ENCODE results near the gene HIRA.
"Not testable (repeated sequence)": the region's sequence is repeated elsewhere in the genome, so short reads cannot be mapped to it uniquely, and the experiment has no call there.

The HIRA gene

DNA sequence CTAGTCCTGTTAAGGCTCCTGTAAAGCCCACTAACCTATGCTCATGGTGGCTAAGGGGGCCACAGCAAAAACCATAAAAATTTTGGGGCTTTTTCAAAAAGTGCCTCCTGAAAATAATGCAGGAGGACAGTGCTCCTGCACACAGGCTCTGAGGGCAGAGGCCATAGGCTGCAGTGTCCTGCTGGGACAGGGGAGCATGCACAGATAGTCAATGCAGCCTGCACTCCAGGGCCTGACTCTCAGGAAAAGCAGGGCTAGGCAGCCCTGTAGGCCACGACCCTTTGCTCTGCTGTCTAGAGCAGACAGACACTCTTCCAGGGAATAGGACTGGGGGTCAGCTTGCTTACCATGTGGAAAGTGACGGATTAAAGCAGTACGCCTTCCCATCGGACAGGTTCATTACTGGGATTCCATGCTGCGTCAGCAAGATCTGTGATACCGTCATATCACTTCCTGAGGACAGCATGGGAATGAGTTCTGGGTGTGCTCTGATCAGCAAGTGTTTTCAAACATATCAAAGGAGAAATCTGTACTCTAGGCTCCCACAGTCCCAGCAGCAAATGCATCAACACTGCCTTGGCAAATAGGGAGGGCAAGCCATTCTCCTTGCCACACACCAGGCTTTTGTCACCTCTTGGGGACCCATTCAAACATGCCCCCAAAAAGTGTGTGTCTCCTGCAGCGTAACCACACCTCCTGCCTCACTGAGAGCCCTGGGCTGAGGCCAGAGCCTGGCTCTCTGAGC, 75.9 kb downstream of the HIRA start:
- DNase-seq: no peak

DNA sequence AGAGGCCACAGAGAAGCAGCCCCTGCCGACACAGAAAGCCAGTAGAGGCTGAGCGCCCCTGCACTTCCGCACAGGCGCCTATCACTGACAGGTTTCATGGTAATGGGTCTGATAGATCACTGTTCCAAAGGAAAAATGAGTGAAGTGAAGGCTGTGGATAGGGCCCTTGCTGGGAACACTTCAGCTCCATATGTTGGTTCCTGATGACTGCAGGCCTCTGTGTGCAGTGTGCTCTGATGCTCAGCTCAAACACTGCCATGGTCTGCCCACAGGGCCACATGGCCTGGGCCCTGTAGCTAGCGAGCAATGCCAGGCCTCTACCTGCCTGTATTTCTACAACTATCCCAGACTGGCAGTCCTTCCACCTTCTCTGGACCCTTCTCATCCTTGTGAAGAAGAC, 77.3 kb downstream of the HIRA start:
- no peak for DNase-seq

DNA sequence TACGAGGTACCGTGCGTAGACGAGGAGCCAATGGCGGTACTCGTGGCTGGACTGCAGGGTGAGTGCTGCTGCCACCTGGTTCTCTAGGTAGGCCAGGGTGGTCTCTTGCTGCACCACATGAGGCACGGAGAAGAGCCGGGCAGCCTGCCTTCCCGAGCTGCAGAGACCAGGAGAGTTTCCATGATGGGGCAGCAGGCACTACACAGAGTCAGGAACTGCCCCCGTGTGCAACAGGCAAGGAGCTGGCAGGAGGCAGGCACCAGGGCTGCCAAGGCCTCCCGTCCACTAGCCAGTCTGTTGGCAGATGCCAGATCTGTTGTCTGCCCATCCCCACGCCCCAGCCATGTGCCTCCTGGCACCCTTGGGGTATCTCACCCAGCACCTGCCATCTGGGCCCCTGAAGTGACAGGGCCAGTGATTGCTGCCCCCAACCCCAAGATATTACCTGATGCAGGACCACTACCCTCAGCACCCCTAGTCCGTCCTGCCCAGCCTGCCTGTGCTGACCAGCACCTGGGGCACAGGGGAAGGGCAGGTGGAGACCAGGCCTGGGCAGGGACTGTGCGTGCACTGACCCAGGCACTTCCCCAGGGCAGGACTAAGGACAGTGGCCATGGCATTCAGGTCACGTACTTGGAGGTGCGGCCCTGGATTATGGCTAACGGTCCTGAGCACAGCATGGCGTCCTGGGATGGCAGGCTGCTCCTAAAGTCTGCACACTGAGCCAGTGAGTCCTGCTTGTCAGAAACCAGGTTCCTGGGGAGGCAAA, 78.0 kb downstream of the HIRA start:
- no peak for DNase-seq

DNA sequence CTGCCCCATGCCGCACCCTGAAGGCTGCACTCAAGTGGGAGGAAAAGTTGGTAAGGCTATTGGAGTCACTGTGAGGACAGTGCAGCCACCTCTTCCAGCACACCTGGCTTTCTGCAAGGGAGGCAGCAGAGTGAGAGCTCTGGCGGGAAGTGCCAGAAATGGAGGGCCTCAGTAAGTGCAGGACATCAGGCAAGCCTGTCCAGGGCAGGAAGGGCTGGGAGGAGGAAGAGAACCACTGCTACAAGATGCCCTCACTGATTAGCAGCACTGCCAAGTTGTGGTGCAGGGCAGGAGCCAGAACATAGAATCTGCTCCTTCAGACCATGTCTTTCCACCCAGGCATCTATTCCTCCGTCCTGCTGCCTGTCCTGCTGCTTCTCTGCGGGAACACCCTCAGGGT, 78.8 kb downstream of the HIRA start:
- DNase-seq: no peak

DNA sequence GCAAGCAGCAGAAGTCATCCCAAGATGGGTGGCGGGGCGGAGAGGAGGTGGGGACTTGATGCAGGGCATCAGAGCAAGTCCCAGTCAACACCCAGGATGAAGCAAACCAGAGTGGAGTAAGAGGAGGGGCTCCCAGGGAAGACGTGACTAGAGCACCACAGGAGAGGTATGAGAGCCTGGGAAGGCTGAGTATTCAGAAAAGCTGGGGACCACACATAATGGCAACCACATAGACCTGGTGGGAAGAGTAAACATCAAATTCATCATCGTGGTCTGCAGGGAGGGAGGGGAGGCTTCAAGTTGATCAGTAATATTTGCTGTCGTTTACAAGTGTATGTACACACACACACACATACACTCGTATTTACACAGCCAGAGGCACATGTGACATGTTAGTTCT, 79.3 kb downstream of the HIRA start:
- no peak for DNase-seq

DNA sequence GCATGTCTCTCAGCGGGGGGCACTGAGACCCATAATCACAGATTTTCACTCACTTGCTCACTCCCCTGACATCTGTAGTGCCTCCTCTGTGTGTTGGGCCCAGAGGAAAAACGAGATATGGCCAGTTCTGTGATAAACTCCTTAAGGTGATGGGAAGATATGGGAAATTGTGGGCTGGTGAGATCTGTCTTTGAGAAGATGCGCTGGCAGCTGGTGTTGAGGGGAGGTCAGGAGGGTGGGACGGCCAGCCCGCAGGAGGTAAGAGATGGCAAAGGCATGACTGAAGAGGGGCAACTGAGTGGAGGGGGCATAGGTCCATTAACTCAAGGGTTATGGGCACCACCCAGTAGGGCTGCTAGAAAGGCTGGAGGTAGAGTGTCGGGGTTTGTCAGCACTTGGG, 79.9 kb downstream of the HIRA start:
- no peak for DNase-seq

DNA sequence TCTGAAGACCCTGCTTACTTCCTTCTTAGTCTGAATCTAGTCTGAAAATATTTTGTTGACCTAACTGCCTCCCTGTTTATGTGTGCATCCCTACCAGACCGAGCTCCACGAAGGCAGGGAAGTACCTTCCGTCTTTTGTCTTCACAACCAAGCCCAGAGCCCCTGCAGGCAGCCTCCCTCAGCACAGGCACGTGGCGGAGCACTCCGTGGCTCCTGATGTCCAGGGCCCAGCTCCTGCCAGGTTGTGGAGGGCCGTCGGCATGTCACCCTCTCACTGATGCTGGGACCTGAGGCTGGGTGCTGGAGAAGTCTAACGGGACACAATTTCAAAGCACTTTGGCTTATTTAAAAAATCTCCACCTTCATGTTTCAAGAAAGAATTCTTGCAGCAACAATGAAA, 80.6 kb downstream of the HIRA start:
- DNase-seq: no peak

DNA sequence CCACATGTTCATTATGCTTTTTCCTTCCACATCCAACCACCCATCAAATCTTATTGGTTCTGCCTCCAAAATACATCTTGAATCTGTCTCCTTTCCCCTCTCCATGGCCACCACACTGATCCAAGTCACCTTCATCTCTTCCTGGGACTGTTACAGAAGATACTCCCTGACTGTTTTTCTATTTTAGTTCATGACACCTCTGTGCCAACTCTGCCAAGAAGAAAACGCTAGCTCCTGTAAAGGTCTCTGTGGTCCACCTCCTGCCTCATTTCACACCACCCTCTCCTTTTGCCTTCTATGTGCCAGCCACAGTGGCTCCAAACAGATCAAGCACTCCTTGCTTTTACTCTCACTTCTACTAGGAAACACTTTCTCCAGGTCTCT, 81.1 kb downstream of the HIRA start:
- DNase-seq: no peak

DNA sequence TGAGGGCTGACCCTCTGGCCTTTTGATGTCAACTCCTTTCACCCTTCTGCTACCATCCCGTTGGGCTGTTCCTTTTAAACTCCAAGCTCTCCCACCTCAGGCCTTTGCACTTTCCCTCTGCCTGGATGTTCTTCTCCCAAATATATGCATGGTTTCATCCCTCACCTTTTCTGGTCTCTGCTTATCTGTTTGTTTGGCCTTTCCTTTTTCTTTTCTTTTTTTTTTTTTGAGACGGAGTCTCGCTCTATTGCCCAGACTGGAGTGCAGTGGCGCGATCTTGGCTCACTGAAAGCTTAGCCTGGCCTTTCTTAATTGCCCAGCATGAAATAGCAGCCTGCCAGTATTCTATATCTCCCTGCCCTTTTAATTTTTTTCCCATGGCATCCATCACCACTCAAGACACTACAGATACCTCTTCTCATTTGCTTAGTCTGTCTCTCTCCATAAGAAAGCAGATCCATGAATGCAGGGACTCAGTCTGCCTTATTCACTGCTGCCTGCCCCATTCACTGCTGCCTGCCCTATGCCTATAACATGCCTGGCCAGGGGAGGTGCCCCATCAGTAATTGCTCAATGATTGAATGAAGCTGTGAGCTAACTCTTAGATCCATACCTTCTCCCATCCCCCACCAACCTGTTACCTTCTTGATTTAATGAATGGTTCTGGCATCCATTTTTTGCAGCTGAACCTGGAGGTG, 81.6 kb downstream of the HIRA start:
- DNase-seq: no peak

DNA sequence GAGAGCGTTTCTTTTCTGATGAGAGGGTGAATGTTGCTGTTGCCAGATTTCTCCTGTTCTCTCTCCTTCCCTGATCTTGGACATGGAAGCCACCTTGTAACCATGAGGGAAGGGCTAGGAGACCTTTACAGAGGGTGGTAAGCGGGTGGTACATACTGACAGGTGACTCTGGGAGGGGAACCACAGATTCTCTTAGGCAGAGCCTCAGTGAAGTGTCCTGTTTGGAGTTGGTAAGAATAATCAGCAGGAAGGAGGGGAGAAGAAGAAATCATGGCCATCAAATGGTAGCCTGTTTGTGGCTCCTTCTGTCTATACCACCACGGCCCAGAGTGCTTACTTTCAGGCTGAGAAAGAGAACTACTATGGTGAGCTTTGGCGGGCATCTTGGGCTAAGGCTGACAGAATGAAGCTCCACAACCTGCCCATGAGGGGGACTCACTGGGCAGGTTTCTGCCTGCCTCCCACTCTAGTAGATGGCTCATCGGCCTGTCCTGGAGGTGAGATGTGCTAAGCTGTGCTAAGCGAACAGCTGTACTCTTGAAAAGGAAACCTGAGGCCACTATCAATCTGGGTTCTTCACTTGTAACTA, 84.8 kb downstream of the HIRA start:
- DNase-seq: no peak

DNA sequence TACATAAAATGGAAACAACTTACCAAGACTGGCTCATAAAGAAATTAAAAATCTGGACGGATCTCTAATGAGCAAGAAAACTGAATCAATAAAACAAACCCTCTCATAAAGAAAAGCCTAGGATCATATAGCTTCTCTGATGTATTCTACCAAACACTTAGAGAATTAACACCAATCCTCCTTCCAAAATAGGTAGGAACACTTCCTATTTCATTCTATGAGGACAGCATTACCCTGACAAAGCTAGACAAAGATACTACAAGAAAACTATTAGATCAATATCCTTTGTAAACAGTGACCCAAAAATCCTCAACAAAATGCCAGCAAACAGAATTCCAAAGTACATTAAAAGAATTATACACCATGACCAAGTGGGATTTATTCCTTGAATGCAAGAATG, 87.1 kb downstream of the HIRA start:
- no peak for DNase-seq

DNA sequence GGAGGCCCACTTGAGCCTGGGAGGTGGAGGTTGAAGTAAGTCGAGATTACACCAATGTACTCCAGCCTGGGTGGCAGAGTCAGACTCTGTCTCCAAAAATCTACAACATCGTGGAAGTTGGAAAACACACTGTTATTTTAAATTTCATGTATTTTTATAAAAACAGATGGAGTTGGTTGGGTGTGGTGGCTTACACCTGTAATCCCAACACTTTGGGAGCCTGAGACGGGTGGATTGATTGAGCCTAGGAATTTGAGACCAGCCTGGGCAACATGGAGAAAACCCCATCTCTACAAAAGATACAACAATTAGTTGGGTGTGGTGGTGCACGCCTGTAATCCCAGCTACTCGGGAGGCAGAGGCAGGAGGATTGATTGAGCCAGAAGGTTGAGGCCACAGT, 88.1 kb downstream of the HIRA start:
- DNase-seq: no peak

DNA sequence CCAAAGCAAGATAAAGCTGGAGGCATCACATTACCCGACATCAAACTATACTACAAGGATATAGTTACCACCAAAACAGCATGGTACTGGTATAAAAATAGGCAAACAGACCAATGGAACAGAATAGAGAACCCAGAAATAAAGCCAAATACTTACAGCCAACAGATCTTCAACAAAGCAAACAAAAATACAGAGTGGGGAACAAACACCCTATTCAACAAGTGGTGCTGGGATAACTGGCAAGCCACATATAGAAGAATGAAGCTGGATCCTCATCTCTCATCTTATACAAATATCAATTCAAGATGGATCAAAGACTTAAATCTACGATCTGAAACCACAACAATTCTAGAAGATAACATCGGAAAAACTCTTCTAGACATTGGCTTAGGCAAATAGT, 90.0 kb downstream of the HIRA start:
- no peak for DNase-seq

DNA sequence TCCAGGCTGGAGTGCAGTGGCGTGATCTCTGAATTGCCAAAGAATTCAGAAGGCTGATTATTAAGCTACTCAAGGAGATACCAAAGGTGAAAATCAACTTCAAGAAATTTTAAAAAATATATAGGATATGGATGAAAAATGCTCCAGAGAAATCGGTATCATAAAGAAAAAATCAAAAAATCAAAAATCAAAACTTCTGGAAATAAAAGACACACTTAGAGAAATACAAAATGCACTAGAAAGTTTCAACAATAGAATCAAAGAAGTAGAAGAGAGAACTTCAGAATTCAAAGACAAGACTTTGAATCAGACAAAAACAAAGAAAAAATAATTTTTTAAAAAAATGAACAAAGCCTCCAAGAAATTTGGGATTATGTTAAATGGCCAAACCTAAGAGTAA, 94.4 kb downstream of the HIRA start:
- no peak for DNase-seq

DNA sequence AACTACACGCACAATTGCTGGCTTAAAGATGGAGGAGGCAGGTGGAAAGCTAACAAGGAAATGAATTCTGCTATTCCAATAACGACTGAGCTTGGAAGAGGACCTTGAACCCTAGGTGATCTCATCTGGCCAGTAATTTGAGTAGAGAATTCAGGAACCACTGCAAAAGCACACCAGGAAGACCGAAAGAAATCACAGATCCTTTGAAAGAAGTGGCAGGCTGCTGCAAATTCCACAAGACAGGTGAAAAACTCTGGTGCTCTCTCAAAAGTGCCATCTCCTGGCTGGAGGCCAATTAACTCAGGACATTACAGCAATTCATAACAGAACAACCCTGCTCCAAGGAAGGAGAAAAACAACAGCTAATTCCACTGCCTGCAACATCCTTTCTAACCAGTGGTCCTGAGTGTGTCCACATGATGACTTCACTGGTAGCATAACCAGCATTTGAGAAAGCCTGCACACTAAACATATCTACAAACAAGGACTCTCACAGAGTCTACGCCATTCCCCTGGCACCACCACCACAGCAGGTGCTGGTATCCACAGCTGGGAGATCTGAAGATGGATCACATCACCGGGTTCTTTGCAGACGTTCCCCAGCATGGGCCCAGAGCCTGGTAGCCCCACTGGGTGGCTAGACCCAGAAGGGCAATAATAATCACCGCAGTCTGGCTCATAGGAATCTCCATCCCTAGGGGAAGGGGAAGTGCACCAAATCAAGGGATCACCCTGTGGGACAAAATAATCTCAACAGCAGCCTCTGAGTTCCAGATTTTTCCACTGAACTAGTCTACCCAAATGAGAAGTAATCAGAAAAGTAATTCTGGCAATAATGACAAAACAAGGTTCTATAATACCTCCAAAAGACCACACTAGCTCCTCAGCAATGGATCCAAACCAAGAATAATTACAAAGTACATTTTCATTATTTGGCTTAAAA, 95.1 kb downstream of the HIRA start:
- no peak for DNase-seq

DNA sequence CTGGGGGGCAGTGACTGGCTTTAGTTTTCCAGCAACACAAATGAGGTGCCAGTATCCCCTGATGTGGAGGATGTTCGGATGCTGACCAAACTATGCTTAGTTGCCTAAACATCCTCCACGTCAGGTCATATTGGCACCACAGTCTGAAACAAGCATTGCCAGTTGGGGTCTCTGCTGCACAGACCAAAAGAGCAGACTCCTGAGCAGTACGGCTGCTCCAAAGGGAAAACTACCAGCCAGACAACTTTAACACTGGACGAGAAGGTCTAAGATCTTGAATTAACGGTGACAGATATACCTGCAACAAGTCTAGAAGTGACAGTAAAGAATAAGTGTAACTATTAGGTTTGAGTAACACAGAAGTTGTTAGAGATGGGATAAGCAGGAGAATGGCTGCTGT, 99.6 kb downstream of the HIRA start:
- no peak for DNase-seq

DNA sequence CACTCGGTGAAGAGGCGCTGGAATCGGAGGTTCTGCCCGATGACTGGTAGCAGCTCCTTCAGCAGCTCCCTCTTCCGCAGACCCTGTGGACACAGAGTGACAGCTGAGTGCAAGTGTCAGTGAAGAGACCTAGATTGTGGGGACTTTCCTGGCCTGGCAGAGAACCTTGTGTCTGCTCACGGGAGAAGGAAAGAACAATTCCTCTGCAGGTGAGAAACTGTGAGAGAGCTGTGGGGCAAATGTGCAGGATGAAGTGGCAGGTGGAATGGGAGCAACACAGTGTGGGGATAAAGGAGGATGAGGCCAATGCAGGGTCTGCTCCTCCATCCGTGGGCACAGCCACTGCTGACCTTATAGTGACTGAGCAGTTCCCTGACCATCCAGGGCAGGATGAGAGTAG, 100.1 kb downstream of the HIRA start:
- no peak for DNase-seq

DNA sequence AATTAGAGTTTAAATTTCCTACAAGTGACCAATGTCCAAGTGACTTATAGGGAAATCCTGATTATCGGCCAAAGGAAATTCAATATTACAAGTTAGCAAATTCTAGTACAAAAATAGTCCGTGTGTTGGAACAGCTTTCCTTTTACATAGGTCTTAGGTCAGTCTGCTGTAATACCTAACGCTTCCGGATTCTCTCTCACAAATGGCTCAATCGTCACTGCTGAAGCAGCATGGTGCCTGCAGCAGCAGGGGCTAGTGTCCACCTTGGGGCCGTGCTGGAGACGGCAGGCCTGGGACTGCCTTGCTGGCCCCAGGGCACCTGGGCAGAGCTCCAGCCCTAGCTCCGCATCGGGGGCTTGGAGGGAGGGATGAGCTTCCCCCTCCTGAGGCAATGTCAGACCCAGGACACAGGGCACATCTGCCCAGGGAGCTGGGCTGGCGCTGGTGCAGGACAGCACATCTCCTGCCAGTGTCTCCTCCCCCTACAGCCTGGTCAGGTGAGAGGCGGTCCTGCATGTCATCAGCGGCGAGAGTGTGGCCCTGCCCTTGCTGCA, 100.6 kb downstream of the HIRA start:
- no peak for DNase-seq

DNA sequence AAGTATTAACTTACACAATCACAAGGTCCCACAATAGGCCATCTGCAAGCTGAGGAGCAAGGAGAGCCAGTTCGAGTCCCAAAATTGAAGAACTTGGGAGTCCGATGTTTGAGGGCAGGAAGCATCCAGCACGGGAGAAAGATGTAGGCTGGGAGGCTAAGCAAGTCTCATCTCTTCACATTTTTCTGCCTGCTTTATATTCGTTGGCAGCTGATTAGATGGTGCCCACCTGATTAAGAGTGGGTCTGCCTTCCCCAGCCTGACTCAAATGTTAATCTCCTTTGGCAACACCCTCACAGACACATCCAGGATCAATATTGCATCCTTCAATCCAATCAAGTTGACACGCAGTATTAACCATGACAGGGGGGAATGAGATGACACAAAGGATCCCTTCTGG, 101.3 kb downstream of the HIRA start:
- DNase-seq: not testable (repeated sequence)

DNA sequence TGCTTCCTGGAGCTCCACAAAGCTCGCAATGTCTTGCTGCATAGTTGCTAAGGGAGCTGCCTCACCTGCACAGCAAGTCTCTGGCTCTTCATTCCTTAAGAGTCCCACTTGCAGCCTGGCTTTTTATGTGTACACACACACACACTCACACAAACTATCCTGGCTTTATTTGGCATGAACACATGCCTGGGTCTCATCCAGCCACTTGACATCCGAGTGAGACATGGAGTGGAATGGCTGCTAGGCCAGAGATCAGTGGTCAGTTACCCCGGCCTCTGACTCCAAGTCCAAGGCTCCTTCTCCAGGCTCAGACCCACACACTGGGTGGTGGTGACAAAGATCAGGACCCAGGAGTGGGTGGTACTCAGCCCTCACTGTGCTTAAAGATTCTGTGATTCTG, 102.1 kb downstream of the HIRA start:
- DNase-seq: no peak

DNA sequence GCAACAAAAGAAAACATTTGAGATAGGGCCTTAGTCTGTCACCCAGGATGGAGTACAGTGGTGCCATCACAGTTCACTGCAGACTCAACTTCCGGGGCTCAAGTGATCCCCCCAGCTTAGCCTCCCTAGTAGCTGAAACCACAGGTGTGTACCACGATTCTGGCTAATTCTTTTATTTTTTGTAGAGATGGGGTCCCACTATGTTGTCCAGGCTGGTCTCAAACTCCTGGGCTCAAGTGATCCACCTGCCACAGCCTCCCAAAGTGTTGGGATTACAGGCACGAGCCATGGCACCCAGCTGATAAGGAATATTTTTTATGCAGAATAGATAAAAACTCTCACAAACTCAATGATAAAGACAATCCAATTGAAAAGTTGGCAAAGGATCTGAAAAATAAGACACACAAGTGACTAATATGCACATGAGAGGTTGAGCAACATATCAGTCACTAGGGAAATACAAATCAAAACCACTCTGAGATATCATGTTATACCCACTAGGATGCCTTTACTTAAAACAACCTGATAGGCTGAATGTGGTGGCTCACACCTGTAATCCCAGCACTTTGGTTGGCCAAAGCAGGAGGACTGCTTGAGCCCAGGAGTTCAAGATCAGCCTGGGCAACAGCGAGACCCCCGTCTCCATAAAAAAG, 106.1 kb downstream of the HIRA start:
- no peak for DNase-seq

DNA sequence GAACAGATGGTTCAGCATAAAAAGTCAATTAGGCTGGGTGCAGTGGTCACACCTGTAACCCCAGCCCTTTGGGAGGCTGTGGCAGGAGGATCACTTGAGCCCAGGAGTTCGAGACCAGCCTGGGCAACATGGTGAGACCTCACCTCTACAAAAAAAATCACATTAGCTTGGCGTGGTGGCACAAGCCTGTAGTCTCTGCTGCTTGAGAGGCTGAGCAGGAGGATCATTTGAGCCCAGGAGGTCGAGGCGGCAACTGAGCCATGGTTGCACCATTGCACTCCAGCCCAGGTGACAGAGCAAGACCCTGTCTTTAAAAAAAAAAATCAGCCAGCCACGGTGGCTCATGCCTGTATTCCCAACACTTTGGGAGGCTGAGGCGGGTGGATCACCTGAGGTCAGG, 108.1 kb downstream of the HIRA start:
- not testable (repeated sequence) for DNase-seq
